Left renal pelvis (tissue), 4 donors: ENCODE data around the gene CASKIN1. TPM values are rescaled to one million over a fixed set of nuclear protein-coding genes. Genes with fewer than 3 reads are reported as not detected.

Experiments
- DNase-seq, 4 donors: peaks; one replicate each; pipeline ENCODE4 v3.0.0-alpha.2; 2013; ENCODE audit warnings: low read depth in 4 of 4, low spot score in 3 of 4
- polyA plus RNA-seq, 4 donors: library from polyadenylated mRNA; unstranded; fragments of 120-200 nt; gene quantifications; one replicate each; pipeline ENCODE4 v1.2.1, GENCODE V29; 2013; ENCODE audit not compliant: insufficient read length in 4 of 4

Gene CASKIN1
- polyA plus RNA-seq, 4 donors = 0.79 to 2.4 (median 1.4) TPM

GRCh38 chr16:2161911-2162310 is 34.5 kb downstream of the CASKIN1 start:
- DNase-seq = no peak

DNA sequence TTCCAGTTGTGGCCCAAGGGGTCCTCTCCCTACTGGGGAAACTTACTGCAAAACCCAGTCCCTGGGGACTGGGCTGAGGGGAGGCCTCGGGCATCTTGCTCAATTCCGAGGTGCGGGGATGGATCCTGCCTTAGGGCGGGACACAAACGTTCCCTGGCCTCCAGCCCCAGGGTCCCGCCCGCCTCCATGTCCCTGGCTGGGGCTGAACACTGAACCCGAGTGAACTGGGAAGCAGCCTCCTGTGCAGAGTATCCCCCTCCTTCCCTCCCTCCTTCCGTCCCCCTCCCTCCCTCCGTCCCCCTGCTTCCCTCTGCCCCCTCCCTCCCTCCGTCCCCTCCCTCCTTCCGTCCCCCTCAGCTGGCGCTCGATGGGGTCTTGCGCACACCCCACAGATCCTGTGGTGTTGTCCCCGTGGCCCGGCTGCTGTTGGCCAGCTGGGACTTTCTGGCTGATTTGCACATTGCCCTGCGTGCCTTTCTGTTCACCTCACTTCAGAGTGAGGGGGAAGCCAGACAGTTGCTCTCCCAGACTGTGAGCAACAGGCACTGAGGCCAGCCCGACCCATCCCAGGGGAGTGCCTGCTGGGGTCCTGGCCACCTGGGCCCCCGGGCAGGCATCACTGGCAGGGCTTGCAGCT is 35.4 kb downstream of the CASKIN1 start:
- no peak for DNase-seq

DNA sequence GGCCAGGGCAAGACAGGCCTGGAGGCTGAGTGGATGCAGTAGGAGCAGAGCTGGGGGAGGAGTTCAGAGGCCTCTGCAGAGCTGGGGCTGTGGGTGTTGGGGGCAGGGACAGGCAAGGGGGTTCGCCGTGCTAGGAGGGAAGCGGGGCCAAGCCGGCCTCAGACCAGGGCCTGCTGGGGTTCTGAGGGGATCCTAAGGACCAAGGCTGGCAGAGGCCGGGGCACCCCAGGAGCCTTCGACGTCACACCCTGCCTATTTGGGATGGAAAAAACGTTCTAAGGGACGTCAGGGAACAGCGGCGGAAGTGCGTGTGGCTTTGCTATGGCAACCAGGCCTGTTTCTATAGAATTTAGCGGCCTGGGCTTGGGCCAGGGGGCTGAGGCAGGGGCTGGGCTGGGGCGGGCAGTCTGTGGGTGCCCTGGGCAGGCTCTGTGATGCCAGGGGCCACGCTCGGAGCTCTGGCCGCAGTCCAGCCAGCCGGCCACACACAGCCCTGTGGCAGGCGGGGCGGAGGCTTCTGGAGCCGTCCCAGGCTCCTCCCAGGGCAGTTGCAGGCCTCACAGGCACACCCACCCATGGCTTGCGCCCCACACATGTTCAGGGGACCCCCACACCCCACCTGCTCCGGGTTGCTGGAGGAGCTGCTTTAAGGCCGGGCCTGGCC is 37.1 kb downstream of the CASKIN1 start:
- DNase-seq = no peak

GRCh38 chr16:2158262-2158638 is 38.2 kb downstream of the CASKIN1 start:
- no peak for DNase-seq

- DNase-seq = no peak
These were observed 38.7 kb downstream of the CASKIN1 start for GRCh38 chr16:2157480-2158261.

DNA sequence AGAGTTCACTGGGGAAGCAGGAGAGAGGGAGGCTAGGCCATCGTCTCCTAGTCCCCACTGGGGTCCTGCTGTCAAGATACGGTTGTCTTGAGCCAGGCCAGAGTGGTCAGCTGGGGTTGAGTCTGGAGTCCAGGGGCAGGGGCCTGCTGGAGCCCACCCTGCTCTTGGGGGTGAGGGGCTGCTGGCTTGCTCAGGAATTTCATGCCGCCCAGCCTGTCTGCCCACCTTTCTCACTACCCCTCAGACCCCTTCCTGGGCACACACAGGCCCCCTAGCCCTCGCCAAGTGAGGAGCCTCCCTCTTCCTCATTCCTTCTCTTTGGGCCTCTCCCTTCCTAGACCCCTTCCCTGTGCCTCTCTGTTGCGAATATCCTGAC is 39.6 kb downstream of the CASKIN1 start:
- no peak for DNase-seq

DNA sequence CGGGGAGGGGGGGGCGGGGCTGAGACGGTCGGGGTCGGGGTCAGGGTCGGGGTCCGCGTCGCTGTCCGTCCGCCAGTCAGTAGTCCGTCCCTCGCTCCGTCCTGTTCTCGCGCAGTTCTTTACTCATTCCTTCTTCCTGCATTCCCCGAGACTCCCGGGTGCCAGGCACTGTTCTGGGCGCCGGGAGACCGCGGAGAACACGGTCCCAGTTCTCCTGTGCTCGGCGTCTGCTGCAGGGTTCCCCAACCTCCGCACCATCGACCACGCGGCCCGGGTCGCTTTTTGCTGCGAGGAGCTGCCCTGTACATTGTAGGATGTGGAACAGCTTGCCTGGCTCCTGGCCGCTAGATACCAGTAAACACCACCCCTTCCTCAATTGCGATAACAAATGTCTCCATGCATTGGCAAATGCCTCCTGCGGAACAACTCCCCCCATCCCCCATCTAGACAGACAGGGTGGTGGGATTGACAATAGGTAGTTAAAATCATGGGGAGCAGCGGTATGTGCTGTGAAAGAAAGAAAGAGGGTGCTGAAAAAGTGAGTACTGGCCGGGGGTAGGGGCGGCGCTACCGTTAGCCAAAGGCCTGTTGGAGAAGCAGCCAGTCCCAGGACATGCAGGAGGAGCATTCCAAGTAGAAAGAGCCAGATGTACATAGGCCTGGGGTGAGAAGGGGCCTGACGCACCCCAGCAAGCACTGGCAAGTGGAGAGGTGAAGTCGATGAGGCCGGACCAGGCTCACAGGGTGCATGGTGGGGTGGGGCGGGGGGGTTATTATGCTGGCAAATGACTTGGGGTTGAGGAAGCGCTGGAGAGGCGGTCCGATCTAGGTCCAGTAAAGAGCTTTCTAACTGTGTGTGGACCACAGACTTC is 40.2 kb downstream of the CASKIN1 start:
- DNase-seq = no peak

DNA sequence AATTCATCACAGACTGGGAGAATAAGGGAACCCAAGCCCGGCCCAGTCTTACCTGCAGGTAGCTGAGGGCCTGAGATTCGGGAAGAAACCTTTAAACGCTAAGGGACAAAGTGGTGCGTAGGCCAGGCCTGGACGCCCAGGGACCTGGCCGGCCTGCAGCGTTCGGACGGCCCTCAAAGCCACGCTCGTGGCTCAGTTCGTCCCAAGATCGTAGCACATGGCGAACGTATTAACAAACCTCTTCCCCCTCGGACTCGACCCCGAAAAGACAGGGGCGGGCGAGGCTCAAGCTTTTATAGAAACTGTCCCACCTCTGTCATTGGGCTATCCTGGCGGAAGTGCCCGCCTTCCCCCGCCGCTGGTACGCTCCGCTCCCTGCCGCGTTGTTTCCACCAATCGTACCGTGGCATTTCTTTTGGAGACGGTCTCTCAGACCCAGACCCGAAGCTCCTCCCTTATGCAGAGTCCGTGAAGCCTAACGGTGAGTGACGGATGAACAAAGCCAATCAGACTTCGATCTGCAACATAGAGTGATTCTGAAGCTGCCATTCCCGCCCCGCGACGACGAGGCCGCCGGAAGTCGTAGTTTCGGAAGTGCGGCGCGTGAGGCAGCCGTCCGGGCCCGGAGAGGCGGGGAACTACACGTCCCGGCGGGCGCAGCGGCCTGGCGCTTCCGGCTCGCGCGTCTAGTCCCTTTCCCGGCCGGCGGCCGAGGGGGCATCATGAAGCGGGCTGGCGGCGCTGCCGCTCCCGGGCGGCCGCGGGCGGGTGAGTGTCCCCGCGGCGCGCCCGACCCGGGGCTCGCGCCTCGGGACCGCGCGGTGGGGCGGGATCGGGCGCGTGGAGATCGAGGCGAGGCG is 41.1 kb downstream of the CASKIN1 start, which contains the start of gene TRAF7:
TSS of gene TRAF7 (plus strand) at position 692 of the 860 bp plus-strand sequence. CDS start 8,139 bp downstream, outside the sequence.
- DNase-seq = peak; percentile 100

DNA sequence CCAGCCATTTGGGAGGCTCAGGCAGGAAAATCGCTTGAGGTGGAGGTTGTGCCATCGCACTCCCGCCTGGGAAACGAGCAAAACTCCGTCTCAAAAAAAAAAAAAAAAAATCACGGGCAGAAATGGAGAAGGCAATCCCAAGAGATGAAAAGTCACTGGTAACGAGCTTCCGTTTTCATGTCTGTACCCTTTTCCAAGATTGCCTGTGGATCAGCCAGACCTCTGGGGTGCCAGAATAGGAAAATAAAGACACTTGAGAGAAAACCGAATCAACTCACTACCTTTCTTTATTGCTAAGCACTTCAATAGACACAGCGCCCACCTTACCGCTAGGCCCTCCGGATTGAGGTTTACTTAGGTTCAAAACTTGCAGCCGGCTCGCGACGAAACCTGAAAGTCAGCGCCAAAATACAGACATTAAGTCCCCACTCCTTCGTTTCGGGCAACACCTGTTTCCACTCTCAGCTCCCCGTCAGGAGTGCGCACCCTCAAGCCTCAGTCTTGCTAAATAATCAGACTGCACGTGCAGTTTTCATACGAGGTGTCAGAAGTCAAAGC is 41.8 kb downstream of the CASKIN1 start:
- no peak for DNase-seq

- no peak for DNase-seq
These were observed 43.5 kb downstream of the CASKIN1 start for GRCh38 chr16:2152695-2153506.

DNA sequence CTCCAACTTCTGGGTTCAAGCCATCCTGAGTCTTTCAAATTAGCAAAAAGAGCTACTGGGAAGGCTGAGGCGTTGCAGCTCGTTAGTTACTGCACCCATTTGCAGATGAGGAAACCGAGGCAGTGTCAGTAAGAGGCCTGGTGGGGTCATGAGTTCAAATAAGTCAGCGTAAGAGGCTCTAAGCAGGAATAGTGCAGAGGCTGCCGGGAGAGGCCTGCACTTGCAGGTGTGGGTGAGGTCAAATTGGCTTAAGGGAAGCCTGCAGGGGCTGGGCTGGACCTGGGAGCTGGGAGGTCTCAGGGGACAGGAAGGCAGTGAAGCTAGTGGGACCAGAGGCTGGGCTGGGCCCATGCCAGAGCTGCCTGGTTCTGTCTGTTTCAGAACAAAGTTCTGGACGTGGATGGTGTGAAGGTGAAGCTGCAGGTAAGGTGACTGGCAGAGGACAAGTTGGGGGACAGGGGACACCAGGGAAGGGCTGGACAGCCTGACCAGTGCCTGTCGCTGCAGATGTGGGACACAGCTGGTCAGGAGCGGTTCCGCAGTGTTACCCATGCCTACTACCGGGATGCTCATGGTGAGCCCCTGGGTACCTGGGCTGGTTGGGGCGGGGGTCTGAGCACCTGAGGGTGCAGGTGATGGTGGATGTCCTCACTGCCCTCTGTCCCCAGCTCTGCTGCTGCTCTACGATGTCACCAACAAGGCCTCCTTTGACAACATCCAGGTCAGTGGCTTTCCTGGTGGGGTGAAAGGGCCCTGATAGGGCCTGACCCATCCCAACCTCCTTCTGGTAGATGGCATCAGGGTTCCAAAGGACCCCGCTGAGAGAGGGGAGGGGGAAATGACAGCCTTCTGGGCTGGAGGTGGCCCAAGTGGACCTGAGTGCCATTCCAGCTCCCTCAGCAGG is 45.0 kb downstream of the CASKIN1 start:
- no peak for DNase-seq

GRCh38 chr16:2150418-2151187 is 45.8 kb downstream of the CASKIN1 start:
- no peak for DNase-seq

GRCh38 chr16:2149630-2150417 is 46.6 kb downstream of the CASKIN1 start:
- no peak for DNase-seq

GRCh38 chr16:2148714-2149629 is 47.4 kb downstream of the CASKIN1 start:
- DNase-seq = no peak
